DND-41 (cell line): ENCODE results near the gene CCDC157.

Source experiments
- EZH2 ChIP-seq: IDR thresholded peaks from 3 replicates; pipeline ENCODE4 v1.6.1; 2012; ENCODE audit warnings: borderline replicate concordance, low read depth, mild to moderate bottlenecking, moderate library complexity, low read length, inconsistent platforms; ENCODE audit not compliant: severe bottlenecking
- TF ChIP-seq, protein P1 (sequence below): IDR thresholded peaks from 2 replicates; pipeline ENCODE4 v1.5.1; 2012; ENCODE audit warnings: borderline replicate concordance, low read length, moderate library complexity, mild to moderate bottlenecking; ENCODE audit not compliant: poor library complexity, severe bottlenecking; ENCODE audit errors: extremely low read depth

DNA sequence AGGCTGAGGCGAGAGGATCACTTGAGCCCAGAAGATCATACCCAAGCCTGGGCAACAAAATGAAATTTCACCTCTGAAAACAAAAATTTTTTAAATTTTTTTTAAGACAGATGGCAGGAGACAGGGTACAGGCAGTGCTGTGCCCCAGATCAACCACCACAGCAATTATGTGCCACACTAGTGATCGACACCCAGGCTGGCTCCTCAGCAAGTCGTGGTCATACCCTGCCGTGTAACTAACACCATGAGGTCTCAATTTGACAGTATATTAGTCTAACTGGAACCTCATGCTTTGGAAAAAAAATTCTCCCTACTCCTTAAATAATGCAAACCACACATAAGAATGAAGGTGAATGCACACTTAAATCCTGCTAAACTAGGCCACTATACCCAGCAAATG lies 8.4 kb upstream of the CCDC157 start:
- TF ChIP-seq, protein P1, sequence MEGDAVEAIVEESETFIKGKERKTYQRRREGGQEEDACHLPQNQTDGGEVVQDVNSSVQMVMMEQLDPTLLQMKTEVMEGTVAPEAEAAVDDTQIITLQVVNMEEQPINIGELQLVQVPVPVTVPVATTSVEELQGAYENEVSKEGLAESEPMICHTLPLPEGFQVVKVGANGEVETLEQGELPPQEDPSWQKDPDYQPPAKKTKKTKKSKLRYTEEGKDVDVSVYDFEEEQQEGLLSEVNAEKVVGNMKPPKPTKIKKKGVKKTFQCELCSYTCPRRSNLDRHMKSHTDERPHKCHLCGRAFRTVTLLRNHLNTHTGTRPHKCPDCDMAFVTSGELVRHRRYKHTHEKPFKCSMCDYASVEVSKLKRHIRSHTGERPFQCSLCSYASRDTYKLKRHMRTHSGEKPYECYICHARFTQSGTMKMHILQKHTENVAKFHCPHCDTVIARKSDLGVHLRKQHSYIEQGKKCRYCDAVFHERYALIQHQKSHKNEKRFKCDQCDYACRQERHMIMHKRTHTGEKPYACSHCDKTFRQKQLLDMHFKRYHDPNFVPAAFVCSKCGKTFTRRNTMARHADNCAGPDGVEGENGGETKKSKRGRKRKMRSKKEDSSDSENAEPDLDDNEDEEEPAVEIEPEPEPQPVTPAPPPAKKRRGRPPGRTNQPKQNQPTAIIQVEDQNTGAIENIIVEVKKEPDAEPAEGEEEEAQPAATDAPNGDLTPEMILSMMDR = no peak
- TF ChIP-seq EZH2 = no peak
